DMS53 treated with DMSO at 0.1 percent for 48 hours (cell line): ENCODE results near the gene GOLGA6L10.
"Not testable (repeated sequence)": the region's sequence is repeated elsewhere in the genome, so short reads cannot be mapped to it uniquely, and the experiment has no call there.

Experiments used
- DNase-seq: peaks from one replicate; lab custom pipeline; 2025; ENCODE audit not compliant: unreplicated experiment; lab: John Stamatoyannopoulos, UW

The GOLGA6L10 gene

GRCh38 chr15:82301296-82302016 is 47.8 kb downstream of the GOLGA6L10 start:
- no peak for DNase-seq

- no peak for DNase-seq
Measured at GRCh38 chr15:82300883-82301282, 48.4 kb downstream of the GOLGA6L10 start.

DNA sequence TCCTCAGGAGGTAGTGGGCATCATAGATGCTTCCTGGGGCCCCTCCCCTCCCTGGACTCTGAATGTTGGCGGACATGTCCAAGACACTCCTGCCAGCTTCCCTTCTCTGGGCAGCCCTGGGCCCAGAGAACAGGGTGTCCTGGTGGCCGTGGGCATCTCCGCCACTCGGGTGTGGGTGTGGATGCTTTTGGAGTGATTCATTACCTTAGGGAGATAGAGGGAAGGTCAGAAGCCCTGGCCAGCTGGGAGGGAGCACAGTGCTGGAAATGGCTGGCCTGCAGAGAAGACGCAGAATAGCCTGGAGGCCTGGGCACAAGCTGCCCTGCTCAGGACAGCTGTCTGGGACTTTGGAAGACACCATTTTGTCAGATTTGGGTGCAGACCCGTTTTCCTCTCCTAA is 48.9 kb downstream of the GOLGA6L10 start:
- DNase-seq = not testable (repeated sequence)

GRCh38 chr15:82299511-82299914 is 49.8 kb downstream of the GOLGA6L10 start:
- not testable (repeated sequence) for DNase-seq

GRCh38 chr15:82298520-82298919 is 50.8 kb downstream of the GOLGA6L10 start:
- DNase-seq = no peak

DNA sequence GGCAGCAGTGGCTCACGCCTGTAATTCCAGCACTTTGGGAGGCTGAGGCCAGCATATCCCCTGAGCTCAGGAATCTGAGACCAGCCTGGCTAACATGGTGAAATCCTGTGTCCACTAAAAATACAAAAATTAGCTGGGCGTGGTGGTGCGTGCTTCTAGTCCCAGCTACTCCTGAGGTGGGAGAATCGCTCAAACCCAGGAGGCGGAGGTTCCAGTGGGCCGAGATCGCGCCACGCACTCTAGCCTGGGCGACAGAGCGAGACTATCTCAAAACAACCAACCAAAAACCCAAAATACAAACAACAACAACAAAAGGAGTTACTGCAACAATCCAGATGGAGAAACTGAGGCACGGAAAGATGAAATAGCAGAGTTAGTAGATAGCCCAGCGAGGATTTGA is 51.2 kb downstream of the GOLGA6L10 start:
- no peak for DNase-seq

GRCh38 chr15:82297546-82297945 is 51.7 kb downstream of the GOLGA6L10 start:
- DNase-seq = no peak

- no peak for DNase-seq
Measured at GRCh38 chr15:82294061-82294690, 55.1 kb downstream of the GOLGA6L10 start.

- DNase-seq = no peak
Measured at GRCh38 chr15:82292271-82292670, 57.0 kb downstream of the GOLGA6L10 start.
